SK-N-SH (cell line): Measurements from ENCODE around the gene IFNAR1. TPM values are rescaled to one million over a fixed set of nuclear protein-coding genes. Genes with fewer than 3 reads are reported as not detected.

Experiments
- CTCF ChIA-PET: fragments of 300-600, 350-600 bp; formaldehyde crosslinking; extraction: SDS; loops from one replicate; lab custom pipeline; 2021; lab: Yijun Ruan, JAX
- POLR2A ChIA-PET: fragments of 350-600 bp; sonication (Branson Sonifier 250); formaldehyde crosslinking; extraction: SDS; loops from one replicate; lab custom pipeline; 2020; ENCODE audit warnings: antibody characterized with exemption, inconsistent platforms; lab: Yijun Ruan, JAX
- DNase-seq: peaks from one replicate; pipeline ENCODE4 v3.0.0; 2012
- H2AFZ ChIP-seq: fragments of 200-600 bp; sonication (generic); 2 replicates; pipeline ENCODE4 v1.8.1; 2016; ENCODE audit warnings: antibody characterized with exemption, mild to moderate bottlenecking, low read depth
- H3F3A ChIP-seq: fragments of 200-600 bp; sonication (generic); replicated peaks from 2 replicates; pipeline ENCODE3; 2016; ENCODE audit warnings: antibody characterized with exemption, mild to moderate bottlenecking; ENCODE audit not compliant: insufficient read depth
- H3K27ac ChIP-seq, 2 experiments: fragments of 200-500 bp in 1 of 2; fragments of 200-600 bp in 1 of 2; sonication (Bioruptor generic) in 1 of 2; sonication (generic), shearing (Covaris generic) in 1 of 2; 2 replicates each; pipeline versions ENCODE4 v1.5.1 to v1.6.1; 2014 to 2016; ENCODE audit warnings: low read depth in 2 of 2, inconsistent platforms in 1 of 2, low read length in 1 of 2, mild to moderate bottlenecking in 1 of 2, mixed read lengths in 1 of 2
- H3K27me3 ChIP-seq: fragments of 200-600 bp; sonication (generic), shearing (Covaris generic); 2 replicates; pipeline ENCODE4 v1.6.1; 2016; ENCODE audit warnings: mixed run types; ENCODE audit not compliant: insufficient read depth
- H3K36me3 ChIP-seq, 2 experiments: fragments of 200-500 bp in 1 of 2; fragments of 200-600 bp in 1 of 2; sonication (Bioruptor generic) in 1 of 2; sonication (generic) in 1 of 2; replicated peaks in 1 of 2; 2 replicates each; pipeline versions ENCODE3 to v1.5.1; 2014 to 2016; ENCODE audit warnings: low read length in 1 of 2, mild to moderate bottlenecking in 1 of 2; ENCODE audit not compliant: insufficient read depth in 2 of 2, control insufficient read depth in 1 of 2
- H3K4me1 ChIP-seq, 2 experiments: fragments of 200-500 bp in 1 of 2; fragments of 200-600 bp in 1 of 2; sonication (Bioruptor generic) in 1 of 2; sonication (generic), shearing (Covaris generic) in 1 of 2; 2 replicates each; pipeline versions ENCODE4 v1.5.1 to v1.6.1; 2014 to 2016; ENCODE audit warnings: low read depth in 1 of 2, low read length in 1 of 2, mixed run types in 1 of 2; ENCODE audit not compliant: insufficient read depth in 2 of 2, control insufficient read depth in 1 of 2
- H3K4me2 ChIP-seq: fragments of 200-600 bp; sonication (generic), shearing (Covaris generic); 2 replicates; pipeline ENCODE4 v1.6.1; 2017; ENCODE audit warnings: mixed run types
- H3K4me3 ChIP-seq, 2 experiments: fragments of 200-500 bp in 1 of 2; fragments of 200-600 bp in 1 of 2; sonication (Bioruptor generic) in 1 of 2; sonication (generic), shearing (Covaris generic) in 1 of 2; 2 replicates each; pipeline versions ENCODE4 v1.5.1 to v1.8.1; 2014 to 2016; ENCODE audit warnings: low read depth in 2 of 2, inconsistent platforms in 1 of 2, low read length in 1 of 2, mild to moderate bottlenecking in 1 of 2, mixed read lengths in 1 of 2, moderate library complexity in 1 of 2
- H3K79me2 ChIP-seq: fragments of 200-600 bp; sonication (generic); 2 replicates; pipeline ENCODE4 v1.8.1; 2017; ENCODE audit warnings: mild to moderate bottlenecking; ENCODE audit not compliant: insufficient read depth
- H3K9ac ChIP-seq: fragments of 200-600 bp; sonication (generic); 2 replicates; pipeline ENCODE4 v1.6.1; 2017; ENCODE audit warnings: mixed run types
- H3K9me2 ChIP-seq: fragments of 200-600 bp; sonication (generic); 2 replicates; pipeline ENCODE4 v1.6.1; 2017; ENCODE audit warnings: mixed run types
- H3K9me3 ChIP-seq: fragments of 200-600 bp; sonication (generic); 2 replicates; pipeline ENCODE4 v1.6.1; 2017; ENCODE audit warnings: mixed run types, mild to moderate bottlenecking, moderate library complexity
- H4K20me1 ChIP-seq: fragments of 200-600 bp; sonication (generic); 2 replicates; pipeline ENCODE4 v1.6.1; 2017; ENCODE audit warnings: mild to moderate bottlenecking, mixed run types; ENCODE audit not compliant: insufficient read depth
- CTCF ChIP-seq: fragments of 200-600 bp; sonication (generic); IDR thresholded peaks from 2 replicates; pipeline ENCODE4 v1.6.1; 2017; ENCODE audit warnings: antibody characterized with exemption, mild to moderate bottlenecking, moderate library complexity
- EZH2phosphoT487 ChIP-seq: fragments of 200-600 bp; sonication (generic); IDR thresholded peaks from 2 replicates; pipeline ENCODE4 v1.6.1; 2017; ENCODE audit warnings: low read depth, mixed run types, mild to moderate bottlenecking, antibody characterized with exemption, moderate library complexity, borderline replicate concordance
- FOXJ3 ChIP-seq: sonication (generic); formaldehyde crosslinking; IDR thresholded peaks from 2 replicates; pipeline ENCODE4 v1.5.1; 2020; ENCODE audit warnings: mild to moderate bottlenecking, missing genetic modification reagents
- FOXM1 ChIP-seq: IDR thresholded peaks from 2 replicates; pipeline ENCODE4 v1.4.0; 2012; ENCODE audit warnings: low read depth, mild to moderate bottlenecking
- GABPA ChIP-seq: IDR thresholded peaks from 2 replicates; pipeline ENCODE4 v1.4.0; 2012; ENCODE audit warnings: low read depth, mild to moderate bottlenecking
- GATA2 ChIP-seq: sonication (generic); formaldehyde crosslinking; IDR thresholded peaks from 2 replicates; pipeline ENCODE4 v1.5.0; 2020; ENCODE audit warnings: mild to moderate bottlenecking, missing genetic modification reagents
- JUND ChIP-seq: IDR thresholded peaks from 2 replicates; pipeline ENCODE4 v1.4.0; 2012
- MEF2A ChIP-seq: IDR thresholded peaks from 2 replicates; pipeline ENCODE4 v1.4.0; 2012; ENCODE audit warnings: low read depth, borderline replicate concordance
- MXI1 ChIP-seq: IDR thresholded peaks from 2 replicates; pipeline ENCODE4 v1.6.1; 2012; ENCODE audit warnings: mild to moderate bottlenecking, low read depth, low read length, improper control_type of control experiment
- NFIC ChIP-seq: IDR thresholded peaks from 2 replicates; pipeline ENCODE4 v1.4.0; 2012; ENCODE audit warnings: borderline replicate concordance
- NRF1 ChIP-seq: IDR thresholded peaks from 2 replicates; pipeline ENCODE4 v1.6.1; 2012; ENCODE audit warnings: low read depth, mild to moderate bottlenecking, low read length
- PBX3 ChIP-seq: IDR thresholded peaks from 2 replicates; pipeline ENCODE4; 2012
- POLR2AphosphoS5 ChIP-seq: IDR thresholded peaks from 2 replicates; pipeline ENCODE4 v1.6.1; 2012; ENCODE audit warnings: low read depth, low read length
- RAD21 ChIP-seq: IDR thresholded peaks from 2 replicates; pipeline ENCODE4 v1.6.1; 2012; ENCODE audit warnings: mild to moderate bottlenecking, low read length
- RCOR1 ChIP-seq: fragments of 150-350 bp; IDR thresholded peaks from 2 replicates; pipeline ENCODE4 v1.6.1; 2017; ENCODE audit warnings: antibody characterized with exemption, low read length
- RFX5 ChIP-seq: IDR thresholded peaks from 2 replicates; pipeline ENCODE4 v1.6.1; 2012; ENCODE audit warnings: mild to moderate bottlenecking, improper control_type of control experiment, low read length
- RXRA ChIP-seq: IDR thresholded peaks from 2 replicates; pipeline ENCODE4 v1.4.0; 2012; ENCODE audit warnings: low read depth, mild to moderate bottlenecking, borderline replicate concordance
- YY1 ChIP-seq: IDR thresholded peaks from 2 replicates; pipeline ENCODE4 v1.4.0; 2012; ENCODE audit warnings: low read depth, mild to moderate bottlenecking
- ZBTB33 ChIP-seq: IDR thresholded peaks from 2 replicates; pipeline ENCODE4 v1.4.0; 2012; ENCODE audit warnings: low read depth, borderline replicate concordance
- WGBS: methylation state at CpG from one replicate; pipeline ENCODE4 v1.1.6; 2017; ENCODE audit warnings: low lambda C conversion rate; 5-methylcytosine and 5-hydroxymethylcytosine counted together
- polyA plus RNA-seq, 3 experiments: library from polyadenylated mRNA; depleted of rRNA; stranded (reverse); fragments of >200 nt; gene quantifications; 2 replicates each; pipeline ENCODE4 v1.2.3, GENCODE V29; 2012

IFNAR1 gene
- polyA plus RNA-seq, 1 of the 3 experiments (the other 2 are of a cell fraction) = 12.2 TPM

GRCh38 chr21:33364830-33365229 lies 40.1 kb downstream of the IFNAR1 start:
- Histone ChIP-seq H3K4me3 (no peak overlapping the region), H3K9ac (no peak overlapping the region), H4K20me1 (no peaks in the 10 kb centered on the region), H3K27me3 (no peaks in the 10 kb centered on the region), H3K4me1 (peaks cover 14% of the 10 kb centered on the region in 2 experiments; a peak in 3 of 4 replicates), H3F3A (peaks cover 21% of the 10 kb centered on the region), H2AFZ (no peak overlapping the region), H3K27ac (no peak overlapping the region), H3K79me2 (no peaks in the 10 kb centered on the region), H3K9me2 (no peaks in the 10 kb centered on the region), H3K4me2 (no peak overlapping the region), H3K9me3 (peaks cover 7% of the 10 kb centered on the region; the same call in 1 of the 2 replicates), H3K36me3 (no peaks in the 10 kb centered on the region)
- TF ChIP-seq PBX3 = no peak
- no peak for TF ChIP-seq CTCF
- TF ChIP-seq JUND = no peak
- no peak for TF ChIP-seq MEF2A
- no peak for TF ChIP-seq RAD21
- no peak for TF ChIP-seq ZBTB33
- no peak for TF ChIP-seq GABPA
- TF ChIP-seq NFIC = no peak
- no peak for TF ChIP-seq GATA2
- no peak for TF ChIP-seq FOXM1
- POLR2A ChIA-PET = no interaction called here
- CTCF ChIA-PET = interaction anchor here (0.9 to 2.1 kb wide), 2 partner anchors 165 to 425 kb away, joined by 3 to 10 read pairs; no protein-coding TSS in a partner anchor
- no peak for DNase-seq
- 76% methylated on average over 5 of the region's 5 CpGs for WGBS

- no peak overlapping the region for H2AFZ ChIP-seq
- 64% methylated on average over 7 of the region's 7 CpGs for WGBS
- H3K27me3 ChIP-seq = no peaks in the 10 kb centered on the region
- TF ChIP-seq GATA2 (no peak), PBX3 (no peak), FOXJ3 (CRISPR knock-in tag) (no peak), EZH2phosphoT487 (no peak), RXRA (no peak), FOXM1 (no peak), RCOR1 (no peak), MXI1 (no peak), RFX5 (no peak), NRF1 (no peak), YY1 (no peak), ZBTB33 (no peak), POLR2AphosphoS5 (no peak)
Observed at GRCh38 chr21:33367309-33367973, 42.7 kb downstream of the IFNAR1 start.

More at GRCh38 chr21:33367309-33367973, 42.7 kb downstream of the IFNAR1 start:
- POLR2A ChIA-PET = no interaction called here
- Histone ChIP-seq H3K4me3 (no peak overlapping the region), H3F3A (peaks cover 3% of the 10 kb centered on the region), H3K9me3 (peaks cover 7% of the 10 kb centered on the region; the same call in 1 of the 2 replicates), H4K20me1 (no peaks in the 10 kb centered on the region), H3K27ac (no peak overlapping the region), H3K9me2 (no peaks in the 10 kb centered on the region), H3K4me1 (no peaks in the 10 kb centered on the region), H3K4me2 (no peak overlapping the region), H3K36me3 (no peaks in the 10 kb centered on the region), H3K9ac (no peak overlapping the region), H3K79me2 (no peaks in the 10 kb centered on the region)
- CTCF ChIA-PET = interaction anchor here (0.7 to 1.5 kb wide), 3 partner anchors 18 to 170 kb away, joined by 3 to 4 read pairs (median 3); no protein-coding TSS in a partner anchor
- no peak for DNase-seq
